CD4-positive, alpha-beta T cell treated with Interleukin-10 for 1 hour (primary cell): ENCODE data around the gene AIF1.

Experiments
- DNase-seq: peaks from one replicate; pipeline ENCODE4 v3.0.0-alpha.2; 2020

AIF1 gene

GRCh38 chr6:31614684-31615578, at the start of gene AIF1:
TSS of gene AIF1 (plus strand) at chr6:31615234. CDS start at chr6:31615330, 96 bp downstream.
- no peak for DNase-seq

DNA sequence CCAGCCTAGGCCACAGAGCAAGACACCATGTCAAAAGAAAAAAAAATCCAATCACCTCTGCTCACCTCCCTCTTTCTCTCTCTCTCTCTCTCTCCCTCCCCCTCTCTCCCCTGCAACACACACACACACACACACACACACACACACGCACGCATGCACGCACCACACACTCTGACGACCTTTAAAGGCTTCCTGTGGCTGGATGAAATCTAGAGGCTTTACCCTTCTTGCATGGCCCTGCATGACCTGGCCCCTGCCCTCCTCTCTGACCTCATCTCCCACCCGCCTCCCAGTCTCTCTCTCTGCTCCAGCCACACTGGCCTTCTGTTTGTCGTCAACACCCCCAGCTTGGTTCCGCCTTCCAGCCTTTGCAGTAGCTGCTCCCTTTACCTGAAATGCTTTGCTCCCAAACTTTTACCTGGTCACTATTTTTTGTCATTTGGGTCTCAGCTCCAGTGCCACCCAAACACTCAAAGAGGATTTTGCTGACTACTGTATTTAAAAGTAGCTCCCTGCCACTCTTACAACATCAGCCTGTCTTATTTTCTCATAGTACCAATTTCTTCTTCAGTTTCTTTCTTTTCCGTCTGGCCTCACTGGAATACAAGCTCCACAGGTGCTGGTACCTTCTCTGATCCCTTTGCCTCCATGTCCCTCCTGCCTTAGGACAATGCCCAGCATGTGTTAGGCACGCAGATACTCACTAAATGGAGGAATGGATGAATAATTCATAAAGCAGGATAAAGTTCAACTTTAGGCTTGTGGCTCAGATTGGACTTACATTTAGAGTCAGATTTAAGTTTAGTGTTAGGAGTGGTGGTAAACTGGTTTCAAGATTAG, 47.3 kb upstream of the AIF1 start:
- peak; percentile 56 for DNase-seq

DNA sequence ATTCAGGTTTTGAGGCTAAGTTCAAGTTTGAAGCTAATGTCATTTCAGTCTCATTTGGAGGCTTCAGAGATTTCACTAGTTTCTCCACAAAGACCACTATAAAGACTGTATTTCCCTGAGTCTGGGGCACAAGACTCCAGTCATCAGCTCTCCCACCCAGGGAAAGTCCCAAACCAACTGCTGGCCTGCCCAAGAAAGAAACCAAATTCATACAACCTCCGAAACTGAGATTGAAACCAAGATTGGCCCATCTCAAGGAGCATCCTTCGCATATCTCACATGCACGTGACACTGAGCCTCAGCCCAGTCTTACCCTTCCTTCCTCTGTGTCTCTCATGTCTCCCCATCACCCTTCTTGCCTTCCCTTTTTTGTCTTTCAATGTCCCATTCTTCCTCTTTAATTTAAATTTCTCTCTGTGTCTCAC, 46.5 kb upstream of the AIF1 start:
- peak; percentile 89 for DNase-seq

DNA sequence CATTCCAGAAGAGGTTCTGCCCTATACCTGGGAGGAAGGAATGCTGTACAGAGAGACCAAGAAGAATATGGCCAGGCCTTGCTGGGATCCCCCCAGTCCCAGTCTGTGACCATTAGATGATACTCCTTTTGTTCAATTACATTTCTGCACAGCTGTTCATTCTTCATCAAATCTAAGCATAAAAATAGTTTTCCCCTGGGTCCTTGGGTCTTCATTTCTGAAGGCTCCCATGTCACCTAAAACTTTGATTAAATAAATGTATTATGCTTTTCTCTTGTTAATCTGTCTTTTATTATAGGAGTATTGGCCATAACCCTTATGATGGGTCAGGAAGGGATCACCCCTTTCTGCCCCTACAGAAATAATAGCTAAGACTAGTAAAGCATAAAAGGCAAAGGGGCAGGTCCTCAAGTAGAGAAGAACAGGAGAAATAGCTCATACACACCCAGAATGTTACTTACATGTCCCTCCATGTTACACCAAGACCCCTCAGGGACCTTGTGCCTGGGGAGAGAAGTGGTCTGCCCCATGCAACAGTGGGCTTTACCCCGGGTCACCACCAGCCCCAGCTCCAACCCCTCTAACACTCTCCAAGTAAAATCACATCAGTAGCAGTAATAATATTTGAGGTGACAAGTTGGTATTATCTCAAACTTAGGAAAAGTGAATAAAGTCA, 45.0 kb upstream of the AIF1 start:
- no peak for DNase-seq

DNA sequence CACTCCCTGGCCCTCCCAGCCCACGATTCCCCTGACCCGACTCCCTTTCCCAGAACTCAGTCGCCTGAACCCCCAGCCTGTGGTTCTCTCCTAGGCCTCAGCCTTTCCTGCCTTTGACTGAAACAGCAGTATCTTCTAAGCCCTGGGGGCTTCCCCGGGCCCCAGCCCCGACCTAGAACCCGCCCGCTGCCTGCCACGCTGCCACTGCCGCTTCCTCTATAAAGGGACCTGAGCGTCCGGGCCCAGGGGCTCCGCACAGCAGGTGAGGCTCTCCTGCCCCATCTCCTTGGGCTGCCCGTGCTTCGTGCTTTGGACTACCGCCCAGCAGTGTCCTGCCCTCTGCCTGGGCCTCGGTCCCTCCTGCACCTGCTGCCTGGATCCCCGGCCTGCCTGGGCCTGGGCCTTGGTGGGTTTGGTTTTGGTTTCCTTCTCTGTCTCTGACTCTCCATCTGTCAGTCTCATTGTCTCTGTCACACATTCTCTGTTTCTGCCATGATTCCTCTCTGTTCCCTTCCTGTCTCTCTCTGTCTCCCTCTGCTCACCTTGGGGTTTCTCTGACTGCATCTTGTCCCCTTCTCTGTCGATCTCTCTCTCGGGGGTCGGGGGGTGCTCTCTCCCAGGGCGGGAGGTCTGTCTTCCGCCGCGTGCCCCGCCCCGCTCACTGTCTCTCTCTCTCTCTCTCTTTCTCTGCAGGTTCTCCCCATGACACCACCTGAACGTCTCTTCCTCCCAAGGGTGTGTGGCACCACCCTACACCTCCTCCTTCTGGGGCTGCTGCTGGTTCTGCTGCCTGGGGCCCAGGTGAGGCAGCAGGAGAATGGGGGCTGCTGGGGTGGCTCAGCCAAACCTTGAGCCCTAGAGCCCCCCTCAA, 42.8 kb upstream of the AIF1 start, which contains the start of gene LTA:
Gene LTA, plus strand, starts transcription at position 249 of the 871 bp plus-strand sequence. Its CDS starts 454 bp downstream, at position 703.
- peak; percentile 82 for DNase-seq

DNA sequence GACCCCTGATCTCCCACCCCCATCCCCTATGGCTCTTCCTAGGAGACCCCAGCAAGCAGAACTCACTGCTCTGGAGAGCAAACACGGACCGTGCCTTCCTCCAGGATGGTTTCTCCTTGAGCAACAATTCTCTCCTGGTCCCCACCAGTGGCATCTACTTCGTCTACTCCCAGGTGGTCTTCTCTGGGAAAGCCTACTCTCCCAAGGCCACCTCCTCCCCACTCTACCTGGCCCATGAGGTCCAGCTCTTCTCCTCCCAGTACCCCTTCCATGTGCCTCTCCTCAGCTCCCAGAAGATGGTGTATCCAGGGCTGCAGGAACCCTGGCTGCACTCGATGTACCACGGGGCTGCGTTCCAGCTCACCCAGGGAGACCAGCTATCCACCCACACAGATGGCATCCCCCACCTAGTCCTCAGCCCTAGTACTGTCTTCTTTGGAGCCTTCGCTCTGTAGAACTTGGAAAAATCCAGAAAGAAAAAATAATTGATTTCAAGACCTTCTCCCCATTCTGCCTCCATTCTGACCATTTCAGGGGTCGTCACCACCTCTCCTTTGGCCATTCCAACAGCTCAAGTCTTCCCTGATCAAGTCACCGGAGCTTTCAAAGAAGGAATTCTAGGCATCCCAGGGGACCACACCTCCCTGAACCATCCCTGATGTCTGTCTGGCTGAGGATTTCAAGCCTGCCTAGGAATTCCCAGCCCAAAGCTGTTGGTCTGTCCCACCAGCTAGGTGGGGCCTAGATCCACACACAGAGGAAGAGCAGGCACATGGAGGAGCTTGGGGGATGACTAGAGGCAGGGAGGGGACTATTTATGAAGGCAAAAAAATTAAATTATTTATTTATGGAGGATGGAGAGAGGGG, 41.6 kb upstream of the AIF1 start:
- no peak for DNase-seq

- DNase-seq: no peak
These were observed 40.6 kb upstream of the AIF1 start for GRCh38 chr6:31574106-31575061.

GRCh38 chr6:31575335-31575901, 39.6 kb upstream of the AIF1 start, which contains the start of gene TNF:
TSS of gene TNF (plus strand) at chr6:31575565. CDS start at chr6:31575742, 177 bp downstream.
- peak; percentile 93 for DNase-seq

DNA sequence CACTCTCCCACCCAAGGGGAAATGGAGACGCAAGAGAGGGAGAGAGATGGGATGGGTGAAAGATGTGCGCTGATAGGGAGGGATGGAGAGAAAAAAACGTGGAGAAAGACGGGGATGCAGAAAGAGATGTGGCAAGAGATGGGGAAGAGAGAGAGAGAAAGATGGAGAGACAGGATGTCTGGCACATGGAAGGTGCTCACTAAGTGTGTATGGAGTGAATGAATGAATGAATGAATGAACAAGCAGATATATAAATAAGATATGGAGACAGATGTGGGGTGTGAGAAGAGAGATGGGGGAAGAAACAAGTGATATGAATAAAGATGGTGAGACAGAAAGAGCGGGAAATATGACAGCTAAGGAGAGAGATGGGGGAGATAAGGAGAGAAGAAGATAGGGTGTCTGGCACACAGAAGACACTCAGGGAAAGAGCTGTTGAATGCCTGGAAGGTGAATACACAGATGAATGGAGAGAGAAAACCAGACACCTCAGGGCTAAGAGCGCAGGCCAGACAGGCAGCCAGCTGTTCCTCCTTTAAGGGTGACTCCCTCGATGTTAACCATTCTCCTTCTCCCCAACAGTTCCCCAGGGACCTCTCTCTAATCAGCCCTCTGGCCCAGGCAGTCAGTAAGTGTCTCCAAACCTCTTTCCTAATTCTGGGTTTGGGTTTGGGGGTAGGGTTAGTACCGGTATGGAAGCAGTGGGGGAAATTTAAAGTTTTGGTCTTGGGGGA, 38.9 kb upstream of the AIF1 start:
- peak; percentile 21 for DNase-seq

- peak; percentile 62 for DNase-seq
These were observed 38.0 kb upstream of the AIF1 start for GRCh38 chr6:31576897-31577578.

DNA sequence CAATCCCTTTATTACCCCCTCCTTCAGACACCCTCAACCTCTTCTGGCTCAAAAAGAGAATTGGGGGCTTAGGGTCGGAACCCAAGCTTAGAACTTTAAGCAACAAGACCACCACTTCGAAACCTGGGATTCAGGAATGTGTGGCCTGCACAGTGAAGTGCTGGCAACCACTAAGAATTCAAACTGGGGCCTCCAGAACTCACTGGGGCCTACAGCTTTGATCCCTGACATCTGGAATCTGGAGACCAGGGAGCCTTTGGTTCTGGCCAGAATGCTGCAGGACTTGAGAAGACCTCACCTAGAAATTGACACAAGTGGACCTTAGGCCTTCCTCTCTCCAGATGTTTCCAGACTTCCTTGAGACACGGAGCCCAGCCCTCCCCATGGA, 37.5 kb upstream of the AIF1 start:
- no peak for DNase-seq

GRCh38 chr6:31578184-31579118, 36.6 kb upstream of the AIF1 start:
- DNase-seq: peak; percentile 39

DNA sequence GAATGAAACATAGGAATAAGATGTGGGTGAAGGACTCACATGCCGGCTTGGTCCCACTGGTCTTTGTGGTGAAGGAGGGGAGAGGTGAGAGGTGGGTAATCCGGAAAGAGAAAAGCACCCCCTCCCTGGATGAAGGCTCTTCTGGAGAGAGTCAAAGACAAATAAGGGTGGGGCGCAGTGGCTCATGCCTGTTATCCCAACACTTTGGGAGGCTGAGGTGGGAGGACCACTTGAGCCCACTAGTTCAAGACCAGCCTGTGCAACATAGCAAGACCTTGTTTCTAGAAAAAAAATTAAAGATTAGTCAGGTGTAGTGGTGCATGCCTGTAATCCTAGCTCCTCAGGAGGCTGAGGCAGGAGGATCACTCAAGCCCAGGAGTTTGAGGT, 35.9 kb upstream of the AIF1 start:
- DNase-seq: no peak

DNA sequence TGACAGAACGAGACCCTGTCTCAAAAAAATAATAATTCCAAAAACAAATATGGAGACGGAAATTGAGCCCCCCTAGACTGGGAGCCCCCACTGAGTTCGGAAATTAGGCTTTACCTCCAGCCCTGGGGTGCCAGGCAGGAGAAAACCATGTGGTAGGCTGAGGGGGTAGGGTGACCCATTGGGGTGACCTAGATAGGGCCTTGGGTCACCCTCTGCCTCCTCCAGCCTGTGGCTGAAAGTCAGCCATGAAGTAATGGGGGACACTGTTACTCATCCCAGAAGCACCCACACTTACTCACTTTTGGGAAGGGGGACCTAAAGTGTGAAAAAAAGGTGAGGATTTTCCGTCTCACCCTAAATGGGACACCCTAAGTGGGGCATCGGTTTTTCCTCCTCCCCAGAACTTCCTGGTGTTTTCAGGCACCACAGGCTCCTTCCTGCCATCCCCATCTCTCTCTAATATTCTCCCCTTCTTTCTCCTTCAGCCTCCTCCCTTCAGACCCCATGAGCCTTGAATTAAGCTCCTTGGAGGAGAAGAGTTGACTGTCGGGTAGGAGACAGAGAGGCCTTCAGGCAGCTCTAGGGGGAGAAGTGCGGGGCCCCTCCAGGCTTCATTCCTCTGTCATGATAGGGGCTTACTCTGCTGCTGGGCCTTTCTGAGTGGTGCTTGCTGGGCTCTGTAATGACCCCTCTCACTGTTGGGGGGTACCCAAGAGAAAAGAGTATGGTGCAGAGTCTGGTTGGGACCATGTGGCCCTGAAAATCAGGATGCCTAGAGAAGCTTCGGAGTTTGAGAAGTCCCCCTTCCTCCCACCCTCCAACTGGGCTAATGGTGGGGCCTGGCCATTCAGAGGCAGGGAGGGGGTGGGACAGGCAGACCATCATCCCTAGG, 35.2 kb upstream of the AIF1 start:
- DNase-seq: peak; percentile 37

DNA sequence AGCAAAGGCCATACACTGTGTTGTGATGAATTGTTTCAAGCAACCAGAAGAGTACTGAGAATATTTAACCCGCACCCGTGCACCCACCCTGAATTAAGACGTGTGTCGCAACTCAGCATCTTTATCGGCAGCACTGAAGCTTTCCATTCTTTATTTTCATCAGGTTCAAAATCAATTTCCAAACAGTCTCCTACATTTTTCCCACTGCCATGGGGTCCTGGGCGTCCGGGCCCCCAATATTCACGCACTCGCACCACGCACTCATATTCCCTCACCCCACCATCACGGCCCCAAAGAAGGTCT, 34.6 kb upstream of the AIF1 start:
- no peak for DNase-seq
